HG02571 (cell line): ENCODE data around the gene RINL.

Experiments
- ATAC-seq: cut with Tn5 transposase; IDR thresholded peaks from one replicate; pipeline ENCODE4 v1.9.1; 2021; ENCODE audit warnings: mild to moderate bottlenecking, moderate library complexity; ENCODE audit not compliant: unreplicated experiment

The RINL gene, protein sequence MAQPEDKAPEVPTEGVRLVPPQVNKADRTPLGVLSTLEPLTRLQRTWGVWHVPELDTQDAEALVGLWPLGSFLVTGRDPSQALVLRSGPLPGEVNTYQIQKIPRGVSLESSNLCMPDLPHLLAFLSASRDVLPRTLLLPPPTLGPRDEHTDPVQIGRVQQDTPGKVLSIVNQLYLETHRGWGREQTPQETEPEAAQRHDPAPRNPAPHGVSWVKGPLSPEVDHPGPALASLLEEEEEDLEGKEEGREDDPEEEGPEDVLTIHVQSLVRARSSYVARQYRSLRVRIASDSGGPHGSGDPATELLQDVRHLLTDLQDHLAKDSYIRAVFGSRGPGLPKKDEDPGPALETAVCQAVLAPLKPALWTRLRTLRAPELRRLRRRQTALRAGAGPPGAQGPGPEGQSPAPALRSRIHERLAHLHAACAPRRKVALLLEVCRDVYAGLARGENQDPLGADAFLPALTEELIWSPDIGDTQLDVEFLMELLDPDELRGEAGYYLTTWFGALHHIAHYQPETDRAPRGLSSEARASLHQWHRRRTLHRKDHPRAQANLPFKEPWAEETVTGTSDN

DNA sequence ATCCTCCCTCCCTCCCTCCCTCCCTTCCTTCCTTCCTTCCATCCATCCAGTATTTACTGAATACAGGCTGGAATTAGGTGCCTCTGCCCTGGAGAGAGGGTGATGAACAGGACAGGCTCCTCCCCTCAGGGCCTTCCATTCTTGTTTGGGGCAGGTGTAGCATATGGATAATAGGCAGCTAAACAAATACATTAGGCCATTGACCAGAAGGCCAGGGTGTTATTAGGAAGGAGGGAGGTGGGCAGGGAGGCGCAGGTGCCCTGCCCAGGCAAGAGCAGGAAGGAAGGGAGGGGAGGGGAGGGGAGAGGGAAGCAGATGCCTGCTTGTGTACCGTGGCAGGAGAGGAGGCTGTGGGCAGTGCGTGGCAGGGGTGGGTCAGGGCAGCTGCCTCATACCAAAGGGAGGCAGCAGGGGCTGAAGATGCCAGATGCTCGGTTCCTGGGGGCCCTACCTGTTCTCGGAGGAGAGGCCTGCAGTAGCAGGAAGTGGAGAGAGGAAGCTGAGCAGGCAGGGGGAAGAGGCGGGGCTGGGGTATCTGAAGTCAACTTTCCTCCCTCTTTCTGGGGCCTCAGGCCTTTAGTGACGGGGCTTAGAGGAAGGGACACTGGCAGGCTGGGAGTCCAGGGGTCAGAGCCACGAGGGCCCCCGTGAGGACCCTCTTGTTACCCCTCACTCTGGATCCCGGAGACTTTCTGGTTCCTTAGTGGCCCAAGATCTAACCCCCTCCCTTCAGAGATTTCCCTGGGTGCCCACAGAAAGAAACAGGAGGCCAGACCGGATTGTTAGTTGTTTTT, at the start of gene RINL:
TSS of gene RINL (minus strand) at position 495 of the 794 bp plus-strand sequence. CDS start 1,533 bp downstream, outside the sequence.
- no peak for ATAC-seq

DNA sequence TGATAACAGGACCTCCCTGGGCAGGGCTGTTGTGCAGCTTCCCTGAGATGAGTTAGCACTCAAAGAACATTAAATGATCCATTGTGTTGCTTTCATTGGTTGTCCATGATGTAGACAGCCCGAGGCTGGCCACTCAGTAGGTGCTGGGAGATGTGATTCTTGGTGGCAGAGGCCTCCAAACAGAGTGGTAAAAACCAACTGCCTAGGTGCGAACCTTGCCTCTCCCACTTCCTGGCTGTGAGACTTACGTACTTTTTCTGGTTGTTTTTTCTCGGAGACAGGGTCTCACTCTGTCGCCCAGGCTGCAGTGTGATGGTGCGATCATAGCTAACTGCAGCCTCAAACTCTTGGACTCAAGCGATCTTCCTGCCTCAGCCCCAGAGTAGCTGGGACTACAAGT, 46.3 kb upstream of the RINL start:
- no peak for ATAC-seq

DNA sequence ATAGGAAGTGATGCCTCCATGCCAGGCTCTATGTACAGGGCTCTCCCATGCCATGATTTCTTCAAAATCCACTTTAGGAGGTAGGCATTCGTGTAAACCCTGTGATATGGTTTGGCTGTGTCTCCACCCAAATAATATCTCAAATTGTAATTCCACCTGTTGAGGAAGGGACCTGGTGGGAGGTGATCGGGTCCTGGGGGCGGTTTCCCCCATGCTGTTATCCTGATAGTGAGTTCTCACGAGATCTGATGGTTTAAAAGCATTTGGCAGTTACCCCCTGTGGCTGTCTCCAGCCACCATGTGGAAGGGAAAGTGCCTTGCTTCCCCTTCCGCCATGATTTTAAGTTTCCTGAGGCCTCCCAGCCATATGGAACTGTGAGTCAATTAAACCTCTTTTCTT, 44.4 kb upstream of the RINL start:
- no peak for ATAC-seq

DNA sequence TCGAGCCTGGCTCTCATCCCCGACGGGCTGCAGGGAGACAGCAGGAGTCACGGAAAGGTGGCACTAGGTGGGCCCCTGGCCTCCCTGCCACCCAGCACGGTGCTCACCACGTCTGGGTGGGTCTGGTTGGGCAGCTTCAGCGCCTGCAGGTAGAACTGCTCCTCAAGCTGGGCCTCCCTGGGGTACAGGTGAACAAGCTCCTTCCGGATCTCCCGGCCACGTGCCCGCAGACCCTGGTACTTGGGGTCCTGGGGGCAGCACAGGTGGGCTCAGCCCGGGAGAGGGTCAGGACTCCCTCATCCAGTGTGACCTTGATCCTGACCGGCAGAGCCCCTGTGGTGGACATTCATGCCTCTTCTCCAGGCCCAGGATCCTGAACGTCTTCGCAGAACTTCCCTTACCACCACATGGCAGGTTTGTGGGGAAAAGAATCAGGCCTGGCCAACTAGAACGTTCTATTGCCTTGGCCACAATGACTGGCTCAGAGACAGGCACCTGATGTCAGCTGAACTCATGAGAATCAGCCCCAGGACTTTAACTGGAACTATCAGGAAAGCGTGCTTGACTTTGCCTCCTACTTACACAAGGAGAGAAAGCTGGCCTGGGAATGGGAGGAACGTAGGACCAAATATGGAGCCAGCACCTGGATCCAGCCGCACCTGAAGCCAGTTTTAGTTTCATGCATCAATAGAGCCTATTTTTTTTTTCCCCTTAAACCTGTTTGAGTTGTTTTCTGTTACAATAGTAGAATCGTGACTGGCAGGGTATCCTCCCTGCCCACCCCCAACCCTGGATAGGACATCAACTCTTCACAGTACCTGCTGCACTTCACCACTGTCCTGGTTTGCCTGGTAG, 43.6 kb upstream of the RINL start:
- no peak for ATAC-seq

DNA sequence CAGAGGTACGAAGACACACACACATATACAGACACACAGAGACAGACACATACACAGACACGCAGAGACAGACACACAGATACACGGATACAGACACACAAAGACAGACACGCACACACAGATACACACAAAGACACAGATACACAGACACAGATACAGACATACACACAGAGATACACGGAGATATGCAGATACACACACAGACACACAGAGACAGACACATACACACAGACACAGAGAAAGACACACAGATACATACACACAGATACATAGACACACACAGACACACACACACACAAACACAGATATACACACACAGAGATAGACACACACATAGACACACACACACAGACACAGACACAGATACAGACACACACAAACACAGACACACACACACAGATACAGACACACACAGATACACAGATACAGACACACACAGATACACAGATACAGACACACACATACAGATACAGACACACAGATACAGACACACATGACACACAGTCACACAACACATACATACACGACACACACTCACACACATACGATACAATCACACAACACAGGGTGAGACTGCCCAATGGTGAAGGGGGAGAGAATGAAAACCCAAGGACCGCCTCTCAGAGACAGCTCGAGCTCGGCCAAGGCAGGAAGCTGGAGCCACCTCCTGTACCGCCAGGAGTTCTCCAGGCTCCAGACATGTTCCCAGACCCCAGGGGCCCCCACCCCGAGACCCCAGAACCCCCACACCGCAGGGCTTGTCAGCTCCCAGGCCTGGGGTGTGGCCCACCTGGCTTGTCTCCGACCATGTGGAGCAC, 42.7 kb upstream of the RINL start:
- no peak for ATAC-seq

DNA sequence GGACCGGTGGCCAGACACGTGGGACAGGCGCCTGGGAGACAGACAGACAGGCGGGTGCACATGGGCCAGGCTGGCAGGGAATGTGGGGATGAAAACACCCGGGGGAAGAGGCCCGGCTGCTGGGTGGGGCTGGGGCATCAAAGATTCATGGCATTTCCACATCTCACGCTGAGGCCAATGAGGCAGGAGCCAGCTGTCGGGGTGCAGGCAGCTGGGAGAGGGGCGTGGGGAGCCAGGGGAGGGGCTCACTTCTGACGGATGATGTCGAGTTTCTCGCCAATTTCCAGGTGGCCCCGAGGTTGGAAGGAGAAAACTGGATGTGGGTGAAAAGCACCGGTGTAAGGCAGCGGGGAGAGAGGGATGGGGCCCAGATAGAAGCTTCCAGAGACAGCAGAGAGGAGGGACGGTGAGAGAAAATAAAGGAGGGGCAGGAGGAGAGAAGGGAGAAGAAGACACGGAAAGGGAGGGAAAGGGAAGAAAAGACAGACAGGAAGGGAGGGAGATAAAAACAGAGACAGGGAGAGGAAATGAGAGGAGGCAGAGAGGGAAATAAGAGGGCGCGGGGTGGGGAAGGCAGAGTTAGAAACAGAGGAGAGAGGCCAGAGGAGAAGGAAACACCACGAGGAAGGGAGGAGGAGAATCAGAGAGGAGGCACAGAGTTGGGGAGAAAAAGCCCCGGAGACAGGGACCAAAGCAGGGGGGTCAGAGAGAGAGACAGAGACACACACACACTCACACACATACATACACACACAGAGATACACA, 41.9 kb upstream of the RINL start:
- no peak for ATAC-seq

DNA sequence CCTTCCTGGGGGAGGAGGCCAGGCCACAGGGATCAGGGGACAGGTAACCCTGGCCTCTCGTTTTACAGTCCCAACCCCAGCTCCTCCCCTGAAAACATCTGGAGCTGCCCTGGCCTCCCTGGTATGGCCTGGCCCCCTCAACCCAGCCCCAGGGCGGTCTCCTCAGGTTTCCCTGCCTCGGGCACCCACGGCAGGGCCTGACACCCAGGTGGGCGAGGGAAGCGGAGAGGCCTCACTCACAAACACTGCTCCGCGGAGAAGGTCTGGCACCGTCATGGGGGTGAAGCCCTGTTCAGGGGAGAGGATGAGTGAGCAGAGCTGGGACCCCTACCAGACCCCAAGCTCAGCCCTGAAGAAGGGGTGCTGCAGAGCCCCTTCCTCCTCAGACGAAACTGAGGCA, 40.5 kb upstream of the RINL start:
- no peak for ATAC-seq

DNA sequence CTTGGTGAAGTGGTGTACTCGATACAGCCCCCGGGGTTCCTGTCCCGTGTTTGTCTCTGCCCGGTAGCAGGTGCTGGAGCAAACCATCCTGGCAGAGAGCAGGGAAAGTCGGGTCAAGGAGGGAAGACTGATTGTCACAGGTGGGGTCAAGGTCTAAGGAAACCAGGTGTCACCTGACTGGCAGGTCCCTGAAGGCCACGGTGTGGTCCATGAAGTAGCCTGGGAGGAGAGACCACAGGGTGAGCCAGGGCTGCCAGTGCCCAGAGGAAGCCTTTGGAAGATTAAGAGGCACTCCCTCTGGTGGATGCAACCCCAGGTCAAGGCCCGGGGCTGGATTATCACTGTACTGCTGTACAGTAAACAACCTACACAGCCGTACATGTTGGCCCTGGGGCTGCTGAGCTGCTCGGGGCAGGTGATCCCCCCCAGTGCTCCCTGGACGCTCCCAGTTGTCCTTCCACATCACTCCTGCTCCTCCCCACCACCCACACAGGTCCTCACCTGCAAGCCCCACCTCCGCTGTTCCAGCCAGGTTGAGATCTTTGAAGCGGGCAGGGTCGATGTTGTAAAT, 39.9 kb upstream of the RINL start:
- ATAC-seq = no peak

DNA sequence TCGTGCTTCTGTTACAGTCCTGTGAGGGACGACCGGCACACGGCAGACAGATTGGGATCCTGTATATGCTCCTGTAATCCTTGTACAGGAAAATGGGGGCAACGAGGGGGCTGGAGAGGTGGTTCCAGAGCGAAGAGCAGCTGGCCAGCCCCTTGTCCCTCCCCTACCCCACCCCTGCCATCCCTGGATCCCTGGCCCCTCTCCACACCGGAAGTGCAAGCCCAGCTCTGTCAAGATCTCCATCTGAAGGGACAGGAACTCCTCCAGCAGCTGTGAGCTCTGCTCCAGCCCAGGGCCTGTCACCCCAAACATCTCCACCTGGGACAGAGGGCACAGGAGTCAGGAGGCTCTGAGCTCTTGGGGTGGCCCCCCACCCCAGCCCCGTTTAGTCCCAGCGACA, 39.4 kb upstream of the RINL start:
- ATAC-seq = no peak

DNA sequence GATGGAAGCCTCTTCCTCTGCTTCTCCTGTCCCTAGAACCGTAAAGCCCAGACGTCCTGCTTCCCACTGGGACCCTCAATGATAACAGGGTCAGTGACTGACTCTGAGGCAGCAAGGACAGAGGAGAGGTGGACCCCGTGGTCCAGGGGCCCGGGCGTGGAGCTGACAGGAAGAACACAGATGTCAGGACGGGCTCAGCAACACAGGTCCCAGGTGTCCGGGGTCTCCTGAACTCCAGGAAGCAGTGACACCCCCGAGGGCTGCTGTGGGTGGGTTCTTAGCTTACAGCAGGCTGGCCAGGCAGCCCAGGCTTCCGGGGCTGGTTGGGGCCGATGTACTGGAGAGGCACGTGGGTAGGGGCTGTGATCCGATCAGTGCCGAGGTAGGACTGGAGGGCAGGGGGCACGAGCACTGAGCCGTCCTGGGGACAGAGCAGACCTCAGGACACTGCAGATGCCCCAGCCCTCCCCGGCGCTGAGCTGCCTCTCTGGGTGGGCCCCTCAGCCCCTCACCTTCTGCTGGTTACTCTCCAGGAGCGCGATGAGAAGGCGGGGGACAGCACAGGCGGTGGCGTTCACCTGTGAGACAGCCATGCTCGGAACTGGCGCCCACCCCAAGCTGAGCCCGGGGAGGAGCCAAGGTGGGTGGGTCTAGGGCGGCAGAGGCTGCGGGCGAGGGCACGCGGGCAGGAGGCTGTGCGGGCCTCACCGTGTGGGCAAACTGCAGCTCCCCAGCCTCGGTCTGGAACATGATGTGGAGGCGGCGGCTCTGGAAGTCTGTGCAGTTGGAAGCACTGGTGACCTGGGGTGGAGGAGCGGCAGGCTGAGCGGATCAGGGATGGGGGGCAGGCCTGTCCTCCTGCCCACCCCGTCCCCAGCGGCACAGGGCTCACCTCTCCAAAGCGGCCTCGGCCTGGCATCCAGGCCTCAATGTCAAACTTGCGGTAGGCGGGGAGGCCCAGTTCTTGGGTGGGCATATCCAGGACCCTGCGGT, 37.5 kb upstream of the RINL start:
- no peak for ATAC-seq

DNA sequence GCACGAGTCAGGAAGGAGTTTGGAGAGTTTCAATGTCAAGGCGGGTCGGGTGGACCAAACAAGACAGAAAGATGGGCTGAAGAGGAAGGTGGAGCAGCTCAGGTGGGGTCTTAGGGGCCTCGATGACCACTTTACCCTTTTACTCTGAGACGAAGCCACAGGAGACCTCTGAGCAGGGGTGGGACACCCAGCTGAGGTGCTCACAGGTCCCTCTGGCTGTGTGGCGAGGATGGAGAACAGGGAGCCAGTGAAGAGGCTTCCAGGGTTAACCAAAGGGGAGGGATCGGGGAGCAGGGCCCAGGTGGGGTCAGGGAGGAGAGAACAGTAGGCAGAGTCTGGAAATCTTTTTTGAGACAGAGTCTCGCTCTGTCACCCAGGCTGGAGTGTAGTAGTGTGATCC, 35.9 kb upstream of the RINL start:
- ATAC-seq = no peak

DNA sequence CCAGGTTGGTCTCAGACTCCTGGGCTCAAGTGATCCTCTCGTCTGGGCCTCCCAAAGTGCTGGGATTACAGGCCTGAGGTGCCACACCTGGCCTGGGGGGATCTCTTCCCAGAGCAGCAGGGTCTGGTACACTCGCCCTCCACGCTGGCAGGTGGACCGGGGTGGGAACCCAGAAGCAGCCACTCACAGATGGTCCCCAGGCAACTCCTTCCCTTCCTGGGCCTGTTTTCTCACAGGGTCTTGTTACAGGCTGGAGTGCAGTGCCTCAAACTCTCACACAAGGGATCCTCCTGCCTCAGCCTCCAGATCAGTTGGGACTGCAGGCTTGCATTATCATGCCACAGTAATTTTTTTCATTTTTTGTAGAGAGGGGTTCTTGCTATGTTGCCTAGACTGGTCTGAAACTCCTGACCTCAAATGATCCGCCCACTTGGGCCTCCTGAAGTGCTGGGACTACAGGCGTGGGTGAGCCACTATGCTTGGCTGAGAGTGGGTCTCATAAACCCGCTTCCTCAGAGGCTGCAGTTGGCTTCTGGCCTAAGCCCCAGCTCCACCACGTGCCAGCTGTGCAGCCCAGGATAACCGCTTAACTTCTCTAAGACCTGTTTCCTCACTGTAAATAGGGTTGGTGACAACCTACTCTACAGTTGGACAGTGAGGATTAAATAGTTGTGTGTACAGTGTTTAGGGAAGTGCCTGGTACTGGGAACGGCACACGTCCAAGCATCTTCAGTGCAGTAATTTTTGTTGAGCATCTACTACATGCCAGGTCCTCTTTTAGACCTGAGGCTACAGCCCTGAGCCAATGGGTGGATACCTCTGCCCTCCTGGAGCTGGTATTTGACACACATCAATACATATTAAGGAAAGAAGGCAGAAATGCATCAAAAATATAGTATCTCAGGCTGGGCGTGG, 34.8 kb upstream of the RINL start:
- no peak for ATAC-seq

DNA sequence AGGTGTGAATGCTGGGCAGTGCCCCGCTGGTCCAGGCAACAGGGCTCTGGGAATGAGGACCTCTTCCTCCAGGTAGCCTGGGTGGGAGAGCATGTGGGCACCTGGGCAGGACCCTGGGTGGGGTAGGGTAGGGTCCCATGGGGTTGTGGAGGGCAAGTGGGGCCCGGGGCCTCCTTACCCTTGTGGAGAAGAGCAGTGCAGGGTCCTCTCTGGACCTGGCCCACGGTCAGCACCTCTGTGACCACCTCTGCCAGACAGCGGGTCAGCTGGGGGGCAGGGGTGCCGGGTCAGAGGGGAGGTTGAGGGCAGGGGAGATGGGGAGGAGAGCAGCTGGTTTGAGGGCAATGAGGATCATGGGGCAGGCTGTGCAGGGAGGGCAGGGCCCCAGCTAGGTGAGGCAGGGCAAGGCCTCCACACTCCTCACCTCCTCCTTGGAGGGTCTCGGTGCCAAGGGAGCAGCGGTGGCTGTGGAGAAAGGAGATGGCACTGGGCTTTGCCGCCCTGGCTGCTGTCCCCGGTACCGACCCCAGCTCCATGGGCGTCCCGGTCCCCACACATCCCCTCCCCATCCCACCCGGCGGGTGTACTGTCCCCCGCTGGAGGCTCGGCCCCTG, 33.4 kb upstream of the RINL start:
- no peak for ATAC-seq

DNA sequence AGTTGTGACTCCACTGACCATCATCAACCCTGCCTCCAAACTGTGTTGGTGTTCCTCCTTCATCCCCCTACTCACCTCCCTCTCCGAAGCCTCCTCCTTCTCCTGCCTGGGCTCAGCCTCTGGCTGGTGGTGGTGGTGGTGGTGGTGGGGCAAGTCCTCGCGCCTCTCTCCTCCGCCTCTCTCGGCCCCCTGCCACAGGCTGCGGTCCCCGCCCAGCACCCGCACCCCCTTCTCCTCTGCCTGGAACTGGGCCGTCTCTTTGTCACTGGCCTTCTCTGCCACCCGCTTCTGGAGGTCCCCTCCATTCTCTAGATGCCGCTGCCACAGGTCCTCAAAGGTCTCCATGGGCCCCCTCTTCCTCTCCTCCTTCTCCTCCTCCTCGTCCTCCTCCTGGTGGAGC, 32.4 kb upstream of the RINL start:
- ATAC-seq = no peak

DNA sequence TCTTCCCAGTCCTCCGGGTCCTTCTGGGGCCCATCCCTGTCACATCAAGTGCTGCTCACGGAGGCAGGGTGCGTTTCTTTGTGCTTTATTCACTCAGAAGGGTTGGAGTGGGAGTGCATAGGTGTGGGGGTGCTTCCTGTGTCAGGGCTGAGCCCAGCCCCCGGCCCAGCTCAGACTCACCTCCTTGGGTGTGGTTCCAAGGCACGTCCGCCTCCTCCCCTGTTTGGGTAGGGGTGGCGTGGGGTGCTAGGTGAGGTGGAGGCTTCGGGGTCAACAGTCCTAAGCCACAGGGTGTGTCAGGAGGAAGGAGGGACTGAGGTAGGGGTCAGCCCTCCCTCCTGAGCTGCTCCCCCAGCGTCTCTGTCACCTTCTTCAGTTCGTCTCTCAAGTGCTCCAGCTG, 30.8 kb upstream of the RINL start:
- ATAC-seq = no peak

DNA sequence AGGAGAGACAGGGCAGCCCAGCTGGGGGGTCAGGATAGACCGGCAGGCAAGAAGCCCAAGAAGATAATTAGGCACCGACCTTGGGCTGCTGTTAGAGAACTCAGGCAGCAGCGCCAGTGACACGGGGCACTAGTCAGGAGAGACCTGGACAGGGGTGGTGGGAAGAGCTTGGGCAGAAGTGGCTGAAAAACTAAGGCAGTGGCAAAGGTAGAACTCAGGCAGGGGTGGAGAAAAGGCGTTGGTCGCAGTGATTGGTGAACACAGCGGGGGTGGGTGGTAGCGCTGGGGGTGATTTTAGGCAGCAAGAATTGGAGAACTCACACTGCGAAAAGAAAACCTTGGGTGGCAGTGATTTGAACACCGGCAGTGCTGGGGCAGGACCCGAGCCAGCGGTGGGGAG, 29.6 kb upstream of the RINL start:
- no peak for ATAC-seq
